Breast epithelium (tissue), 3 donors: ENCODE data around the gene PARP9.

ENCODE experiments used
- CTCF ChIP-seq, 3 donors: fragments of 450-650 bp; IDR thresholded peaks; one replicate each; pipeline ENCODE4 v1.5.1; 2016 to 2017; ENCODE audit warnings: antibody characterized with exemption in 3 of 3, mild to moderate bottlenecking in 3 of 3, moderate library complexity in 3 of 3
- POLR2A ChIP-seq: fragments of 450-650 bp; IDR thresholded peaks from one replicate; pipeline ENCODE4 v1.6.1; 2016; ENCODE audit warnings: antibody characterized with exemption, mild to moderate bottlenecking, moderate library complexity
- POLR2AphosphoS5 ChIP-seq, 3 donors: sonication (generic); formaldehyde crosslinking; IDR thresholded peaks; one replicate each; pipeline ENCODE4 v1.6.1; 2017; ENCODE audit warnings: antibody characterized with exemption in 3 of 3

DNA sequence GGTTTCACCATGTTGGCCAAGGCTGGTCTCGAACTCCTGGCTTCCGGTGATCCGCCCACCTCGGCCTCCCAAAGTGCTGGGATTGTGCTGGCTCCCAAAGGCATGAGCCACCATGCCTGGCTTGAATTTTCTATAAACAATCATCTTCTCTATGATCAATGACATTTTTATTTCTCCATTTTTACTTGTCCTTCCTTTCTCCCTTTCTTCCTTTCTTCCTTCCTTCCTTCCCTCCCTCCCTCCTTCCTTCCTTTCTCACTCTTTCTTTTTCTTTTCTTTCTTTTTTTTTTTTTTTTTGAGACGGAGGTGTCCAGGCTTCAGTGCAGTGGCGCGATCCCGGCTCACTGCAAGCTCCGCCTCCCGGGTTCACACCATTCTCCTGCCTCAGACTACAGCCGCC, 40.8 kb downstream of the PARP9 start:
- TF ChIP-seq CTCF (IDR thresholded peaks at IDR 0.05) (no peak), POLR2A (no peak), POLR2AphosphoS5 (IDR thresholded peaks at IDR 0.05) (no peak)
